K562 (cell line): ENCODE data around the gene ZSWIM3.

Source experiments
- ATF7 ChIP-seq: fragments of 450-650 bp; IDR thresholded peaks from 2 replicates; pipeline ENCODE4 v1.7.1; 2014; ENCODE audit warnings: mild to moderate bottlenecking, moderate library complexity
- CAMTA2 ChIP-seq: fragments of 250-450 bp; sonication (Bioruptor Pico); conservative IDR thresholded peaks from 2 replicates; pipeline ENCODE4 v1.5.1; 2022
- GATA2 ChIP-seq: sonication (generic); formaldehyde crosslinking; IDR thresholded peaks from 2 replicates; pipeline ENCODE4 v1.4.0; 2020; ENCODE audit warnings: mild to moderate bottlenecking, missing genetic modification reagents
- HOMEZ ChIP-seq: fragments of 250-450 bp; sonication (Bioruptor Pico); IDR thresholded peaks from 2 replicates; pipeline ENCODE4 v1.4.0; 2020; ENCODE audit warnings: mild to moderate bottlenecking, moderate library complexity
- LEF1 ChIP-seq: fragments of 450-650 bp; IDR thresholded peaks from 2 replicates; pipeline ENCODE4 v1.6.1; 2016; ENCODE audit warnings: mild to moderate bottlenecking
- POLR2A ChIP-seq: fragments of 450-650 bp; conservative IDR thresholded peaks from 2 replicates; pipeline ENCODE4 v1.6.1; 2016
- SMARCA4 ChIP-seq: fragments of 450-650 bp; IDR thresholded peaks from 2 replicates; pipeline ENCODE4 v1.6.1; 2016
- TF ChIP-seq, protein P1 (sequence below): sonication (generic); formaldehyde crosslinking; IDR thresholded peaks from 2 replicates; pipeline ENCODE4 v1.5.0; 2020; ENCODE audit warnings: missing genetic modification reagents
- TF ChIP-seq, protein P2 (sequence below), 3 experiments: IDR thresholded peaks in 2 of 3; conservative IDR thresholded peaks in 1 of 3; 2 replicates each; pipeline ENCODE4 v1.5.1; 2011 to 2012; ENCODE audit warnings: low read length in 3 of 3, mild to moderate bottlenecking in 3 of 3, control low read depth in 2 of 3, improper control_type of control experiment in 1 of 3, inconsistent platforms in 1 of 3, low read depth in 1 of 3, mixed read lengths in 1 of 3, moderate library complexity in 1 of 3; ENCODE audit not compliant: insufficient read depth in 2 of 3

GRCh38 chr20:45924391-45925261, 67.2 kb downstream of the ZSWIM3 start:
- no peak for TF ChIP-seq GATA2 (CRISPR knock-in tag)
- no peak for TF ChIP-seq LEF1
- TF ChIP-seq, protein P1, sequence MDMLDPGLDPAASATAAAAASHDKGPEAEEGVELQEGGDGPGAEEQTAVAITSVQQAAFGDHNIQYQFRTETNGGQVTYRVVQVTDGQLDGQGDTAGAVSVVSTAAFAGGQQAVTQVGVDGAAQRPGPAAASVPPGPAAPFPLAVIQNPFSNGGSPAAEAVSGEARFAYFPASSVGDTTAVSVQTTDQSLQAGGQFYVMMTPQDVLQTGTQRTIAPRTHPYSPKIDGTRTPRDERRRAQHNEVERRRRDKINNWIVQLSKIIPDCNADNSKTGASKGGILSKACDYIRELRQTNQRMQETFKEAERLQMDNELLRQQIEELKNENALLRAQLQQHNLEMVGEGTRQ (CRISPR knock-in tag), result no peak
- TF ChIP-seq, protein P2, sequence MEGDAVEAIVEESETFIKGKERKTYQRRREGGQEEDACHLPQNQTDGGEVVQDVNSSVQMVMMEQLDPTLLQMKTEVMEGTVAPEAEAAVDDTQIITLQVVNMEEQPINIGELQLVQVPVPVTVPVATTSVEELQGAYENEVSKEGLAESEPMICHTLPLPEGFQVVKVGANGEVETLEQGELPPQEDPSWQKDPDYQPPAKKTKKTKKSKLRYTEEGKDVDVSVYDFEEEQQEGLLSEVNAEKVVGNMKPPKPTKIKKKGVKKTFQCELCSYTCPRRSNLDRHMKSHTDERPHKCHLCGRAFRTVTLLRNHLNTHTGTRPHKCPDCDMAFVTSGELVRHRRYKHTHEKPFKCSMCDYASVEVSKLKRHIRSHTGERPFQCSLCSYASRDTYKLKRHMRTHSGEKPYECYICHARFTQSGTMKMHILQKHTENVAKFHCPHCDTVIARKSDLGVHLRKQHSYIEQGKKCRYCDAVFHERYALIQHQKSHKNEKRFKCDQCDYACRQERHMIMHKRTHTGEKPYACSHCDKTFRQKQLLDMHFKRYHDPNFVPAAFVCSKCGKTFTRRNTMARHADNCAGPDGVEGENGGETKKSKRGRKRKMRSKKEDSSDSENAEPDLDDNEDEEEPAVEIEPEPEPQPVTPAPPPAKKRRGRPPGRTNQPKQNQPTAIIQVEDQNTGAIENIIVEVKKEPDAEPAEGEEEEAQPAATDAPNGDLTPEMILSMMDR (IDR thresholded peaks at IDR 0.05 in 2 of 3, conservative IDR thresholded peaks at IDR 0.05 in 1 of 3; ENCODE audit: insufficient read depth in 2 of 3, low read depth in 1 of 3, low read length in 3 of 3), result no peak
- no peak for TF ChIP-seq POLR2A
- TF ChIP-seq CAMTA2 (CRISPR knock-in tag), result no peak
- no peak for TF ChIP-seq ATF7
- no peak for TF ChIP-seq SMARCA4
- TF ChIP-seq HOMEZ (CRISPR knock-in tag), result no peak
